Left hindlimb (tissue), 1 donor: ENCODE measurements around the gene TMEM38B.
A peak's percentile ranks its signal among the peaks of the same experiment; 100 is the strongest.
"Not testable (repeated sequence)": the region's sequence is repeated elsewhere in the genome, so short reads cannot be mapped to it uniquely, and the experiment has no call there.

Experiments
- DNase-seq: peaks from one replicate; pipeline ENCODE4 v3.0.0-alpha.2; 2018

TMEM38B gene

GRCh38 chr9:105683688-105684275 is 10.6 kb upstream of the TMEM38B start:
- no peak for DNase-seq

GRCh38 chr9:105686936-105687335 is 7.4 kb upstream of the TMEM38B start:
- no peak for DNase-seq

- no peak for DNase-seq
Measured at GRCh38 chr9:105690742-105691141, 3.6 kb upstream of the TMEM38B start.

DNA sequence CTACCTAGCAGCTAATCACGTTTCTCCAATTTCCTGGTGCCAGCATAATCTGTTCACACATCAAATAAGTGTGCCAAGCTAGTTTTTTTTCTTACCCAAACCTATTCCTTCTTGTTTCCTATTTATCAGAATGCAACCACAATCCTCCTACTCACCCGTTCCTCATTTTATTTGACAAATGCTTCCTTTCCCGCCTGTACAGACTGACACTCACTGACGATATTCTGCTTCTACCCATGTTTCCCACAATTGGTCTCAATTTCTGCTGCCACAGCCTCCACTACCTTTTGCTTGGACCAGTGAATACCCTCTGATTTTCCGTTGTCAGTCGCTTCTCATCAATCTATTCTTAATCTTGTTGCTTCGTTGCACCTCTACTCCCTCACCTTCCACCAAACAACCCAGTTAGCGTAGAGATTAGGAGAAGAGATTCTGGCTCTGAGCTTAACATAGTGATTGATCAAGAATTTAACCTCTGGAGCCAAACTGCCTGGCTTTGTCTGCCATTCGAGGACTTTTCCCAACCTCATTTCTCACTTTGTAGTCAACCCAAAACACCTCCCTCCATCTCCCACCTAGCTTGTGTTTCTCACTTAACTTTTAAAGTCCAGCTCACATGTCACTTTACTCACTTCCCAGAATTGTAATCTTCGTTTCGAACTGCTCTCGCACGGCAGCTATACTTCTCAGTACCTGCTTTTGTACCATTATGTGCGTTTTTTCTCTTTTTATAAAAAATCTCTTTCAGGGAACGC is 729 bp upstream of the TMEM38B start:
- no peak for DNase-seq

- DNase-seq, result peak; percentile 69
Measured at GRCh38 chr9:105694848-105695581, 674 bp downstream of the TMEM38B start.

- DNase-seq, result no peak
Measured at GRCh38 chr9:105696219-105696793, 2.0 kb downstream of the TMEM38B start.

GRCh38 chr9:105697871-105698270 is 3.5 kb downstream of the TMEM38B start:
- no peak for DNase-seq

DNA sequence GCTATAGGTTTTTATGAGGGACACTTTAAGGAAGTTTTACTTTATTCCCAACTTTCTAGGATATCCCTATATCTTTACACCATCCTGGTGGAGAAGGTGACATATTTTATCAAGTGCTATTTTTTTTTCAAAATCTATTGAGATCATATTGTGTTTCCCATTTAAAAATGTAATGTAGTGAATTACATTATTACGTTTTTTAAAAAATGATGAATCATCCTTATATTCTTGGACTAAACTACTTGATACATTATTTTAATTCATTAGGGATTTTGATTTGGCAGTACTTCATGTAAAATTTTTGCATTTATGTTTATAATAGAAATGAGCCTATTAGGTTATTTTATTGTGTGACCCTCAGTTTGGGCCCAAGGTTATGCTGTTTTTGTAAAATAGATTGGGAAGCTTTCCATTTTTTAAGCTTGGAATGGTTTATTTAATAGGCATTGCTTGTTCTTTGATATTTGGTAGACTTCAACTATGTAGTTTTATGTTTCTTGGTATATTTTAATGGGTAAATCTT is 4.1 kb downstream of the TMEM38B start:
- DNase-seq, result no peak

GRCh38 chr9:105700668-105701067 is 6.3 kb downstream of the TMEM38B start:
- DNase-seq, result no peak

DNA sequence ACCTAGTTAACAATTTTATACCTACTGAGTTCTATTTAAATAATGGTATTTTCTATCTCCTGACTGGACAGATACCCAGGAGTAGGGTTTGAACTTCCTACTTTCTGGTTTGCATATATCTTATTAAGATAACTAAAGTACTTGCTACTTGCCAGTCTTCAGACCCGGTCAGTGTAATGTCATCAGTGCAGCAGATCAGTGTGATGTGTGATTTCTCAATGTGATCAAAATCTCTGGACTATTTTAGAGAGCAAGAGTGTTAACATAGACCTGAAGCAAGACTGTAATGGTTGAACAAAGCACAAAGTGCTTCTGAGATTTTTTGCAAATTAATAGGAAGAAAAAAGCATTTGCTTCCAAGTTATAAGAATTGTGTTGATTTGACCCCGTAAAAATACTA is 6.8 kb downstream of the TMEM38B start:
- no peak for DNase-seq

- DNase-seq, result no peak
Measured at GRCh38 chr9:105702207-105702606, 7.9 kb downstream of the TMEM38B start.

GRCh38 chr9:105703638-105704037 is 9.3 kb downstream of the TMEM38B start:
- DNase-seq, result not testable (repeated sequence)

GRCh38 chr9:105706156-105706555 is 11.8 kb downstream of the TMEM38B start:
- DNase-seq, result no peak

- no peak for DNase-seq
Measured at GRCh38 chr9:105708405-105708804, 14.1 kb downstream of the TMEM38B start.

DNA sequence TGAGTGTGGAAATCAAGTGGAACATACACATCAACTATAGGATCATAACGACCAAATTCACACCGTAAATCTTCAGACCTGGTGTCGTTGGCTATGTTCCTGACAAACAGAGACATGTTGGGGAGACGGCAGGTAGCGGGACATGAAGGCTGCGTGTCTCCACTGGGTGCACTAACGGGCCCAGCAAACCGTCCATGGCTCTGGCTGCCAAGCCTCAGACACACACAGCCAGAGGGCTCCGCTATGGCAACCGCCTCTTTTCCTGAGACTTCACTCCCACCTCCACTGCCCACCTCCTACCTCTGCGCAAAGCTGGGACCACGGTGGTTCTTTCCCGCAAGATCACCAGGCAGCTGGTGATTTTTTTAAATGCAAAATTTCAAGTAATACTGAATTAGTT is 16.3 kb downstream of the TMEM38B start:
- DNase-seq, result no peak

DNA sequence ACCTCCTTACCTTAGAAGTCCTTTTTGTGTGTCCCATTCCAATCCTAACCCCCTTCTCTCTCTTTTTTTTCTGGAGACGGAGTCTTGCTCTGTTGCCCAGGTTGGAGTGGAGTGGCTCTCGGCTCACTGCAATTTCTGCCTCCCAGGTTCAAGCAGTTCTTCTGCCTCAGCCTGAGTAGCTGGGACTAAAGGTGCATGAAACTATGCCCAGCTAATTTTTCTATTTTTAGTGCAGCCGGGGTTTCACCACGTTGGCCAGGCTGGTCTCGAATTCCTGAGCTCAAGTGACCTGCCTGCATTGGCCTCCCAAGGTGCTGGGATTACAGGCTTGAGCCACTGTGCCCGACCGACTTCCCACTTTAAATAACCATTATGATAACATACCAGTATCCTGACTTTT is 17.5 kb downstream of the TMEM38B start:
- DNase-seq, result no peak

DNA sequence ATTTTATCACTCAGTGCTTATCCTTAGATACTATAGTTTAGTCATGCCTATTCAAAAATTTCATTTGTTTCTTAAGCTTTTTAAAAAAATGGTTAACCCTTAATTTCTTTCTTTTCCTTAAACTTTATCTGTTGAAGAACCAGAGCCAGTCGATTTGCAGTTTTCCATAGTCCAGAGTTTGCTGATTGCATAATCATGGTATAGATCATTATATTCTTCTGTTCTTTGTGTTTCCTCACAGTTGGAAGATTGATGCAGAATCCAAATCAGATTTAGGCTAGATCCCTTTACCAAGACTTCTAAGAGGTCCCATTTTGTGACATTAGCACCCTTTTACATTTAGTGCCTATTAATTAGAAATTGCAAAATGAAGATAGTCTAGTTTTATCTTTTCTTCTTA is 18.0 kb downstream of the TMEM38B start:
- no peak for DNase-seq

- DNase-seq, result no peak
Measured at GRCh38 chr9:105712773-105713172, 18.4 kb downstream of the TMEM38B start.

GRCh38 chr9:105713260-105714019 is 19.1 kb downstream of the TMEM38B start:
- DNase-seq, result no peak

DNA sequence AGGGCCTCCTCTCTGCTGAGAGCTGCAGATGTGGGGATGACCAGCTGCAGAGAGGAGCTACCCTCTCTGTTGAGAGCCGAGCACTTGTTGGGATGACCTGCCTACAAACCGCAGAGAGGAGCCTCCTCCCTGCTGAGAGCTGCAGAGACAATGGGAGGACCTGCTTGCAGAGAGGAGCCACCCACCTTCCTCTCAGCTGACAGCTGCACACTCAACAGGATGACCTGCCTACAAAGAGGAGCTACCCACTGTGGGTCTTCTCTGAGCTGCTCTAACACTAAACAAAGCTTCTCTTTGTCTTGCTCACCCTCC is 19.6 kb downstream of the TMEM38B start:
- DNase-seq, result no peak

- DNase-seq, result no peak
Measured at GRCh38 chr9:105716146-105716545, 21.8 kb downstream of the TMEM38B start.

DNA sequence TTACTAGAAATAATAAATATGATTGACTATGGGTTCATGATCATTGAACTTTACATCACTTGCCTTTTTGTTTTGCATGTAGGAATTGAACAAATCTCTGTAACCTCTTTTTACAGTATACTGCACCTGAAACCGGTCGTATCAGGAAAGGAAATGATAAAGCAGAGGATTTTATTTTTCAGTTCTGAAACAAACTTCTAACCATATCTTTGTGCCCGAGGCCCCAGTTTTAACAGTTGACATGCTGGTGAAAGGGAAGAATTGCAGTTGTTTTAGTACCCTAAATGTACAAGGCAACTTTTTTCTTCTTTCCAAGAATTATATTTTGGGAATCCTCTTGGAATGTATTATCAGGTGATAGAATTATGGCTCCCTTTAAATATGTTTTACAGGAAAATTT is 27.8 kb downstream of the TMEM38B start:
- DNase-seq, result no peak

DNA sequence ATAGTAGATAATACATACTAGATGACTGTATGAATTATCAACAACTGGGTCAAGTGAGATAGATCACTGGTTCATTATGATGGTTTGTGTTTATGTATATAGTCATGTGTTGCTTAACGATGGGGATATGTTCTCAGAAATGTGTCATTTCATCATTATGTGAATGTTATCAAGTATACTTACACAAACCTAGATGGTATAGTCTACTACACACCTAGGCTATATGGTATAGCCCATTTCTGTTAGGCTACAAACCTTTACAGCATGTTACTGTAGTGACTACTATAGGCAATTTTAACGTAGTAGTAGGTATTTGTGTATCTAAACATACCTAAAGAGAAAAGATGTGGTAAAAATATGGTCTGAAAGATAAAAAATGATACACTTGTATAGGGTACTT is 31.0 kb downstream of the TMEM38B start:
- no peak for DNase-seq
